HEK293 (cell line): ENCODE data around the gene ABCF2.

Experiments used
- CTCF ChIA-PET: fragments of 350-600 bp; formaldehyde crosslinking; extraction: SDS; loops from one replicate; lab custom pipeline; 2021; ENCODE audit warnings: antibody characterized with exemption; lab: Yijun Ruan, JAX
- POLR2A ChIA-PET: fragments of 300-600 bp; formaldehyde crosslinking; extraction: SDS; loops from one replicate; lab custom pipeline; 2020; ENCODE audit warnings: antibody characterized with exemption, inconsistent platforms; lab: Yijun Ruan, JAX
- H3K27ac ChIP-seq: fragments of 200-500 bp; sonication (Bioruptor generic); 2 replicates; pipeline ENCODE4 v1.5.1; 2014; ENCODE audit warnings: low read depth, low read length, control low read depth, inconsistent platforms; ENCODE audit errors: extremely low read depth
- H3K36me3 ChIP-seq, 2 experiments: fragments of 200-500 bp in 1 of 2; sonication (Bioruptor generic) in 1 of 2; 1 replicate in 1 of 2; 2 replicates in 1 of 2; pipeline ENCODE4 v1.5.1; 2014 to 2017; ENCODE audit warnings: inconsistent platforms in 2 of 2, low read length in 2 of 2; ENCODE audit not compliant: control insufficient read depth in 2 of 2, insufficient read depth in 1 of 2
- H3K4me1 ChIP-seq: fragments of 200-500 bp; sonication (Bioruptor generic); 2 replicates; pipeline ENCODE4 v1.5.1; 2014; ENCODE audit warnings: mild to moderate bottlenecking, low read length, inconsistent platforms; ENCODE audit not compliant: control insufficient read depth, insufficient read depth
- H3K4me3 ChIP-seq: 2 replicates; pipeline ENCODE4 v1.5.1; 2011; ENCODE audit warnings: low read depth, mild to moderate bottlenecking, control low read depth, low read length, moderate library complexity
- H3K9me3 ChIP-seq: fragments of 200-500 bp; sonication (Bioruptor generic); 2 replicates; pipeline ENCODE4 v1.5.1; 2014; ENCODE audit warnings: low read depth, low read length, inconsistent platforms; ENCODE audit not compliant: control insufficient read depth, insufficient read depth
- ZBTB17 ChIP-seq: fragments of 450-650 bp; formaldehyde crosslinking; IDR thresholded peaks from 2 replicates; pipeline ENCODE4 v1.5.1; 2016; ENCODE audit warnings: missing biosample characterization, missing genetic modification characterization
- ZFP41 ChIP-seq: fragments of 450-650 bp; formaldehyde crosslinking; IDR thresholded peaks from 2 replicates; pipeline ENCODE4 v1.5.1; 2016; ENCODE audit warnings: missing biosample characterization, missing genetic modification characterization, borderline replicate concordance
- ZIC2 ChIP-seq: fragments of 450-650 bp; formaldehyde crosslinking; IDR thresholded peaks from 2 replicates; pipeline ENCODE4 v1.5.1; 2016; ENCODE audit warnings: missing biosample characterization, missing genetic modification characterization
- ZNF155 ChIP-seq: fragments of 450-650 bp; formaldehyde crosslinking; IDR thresholded peaks from 2 replicates; pipeline ENCODE4 v1.5.1; 2016; ENCODE audit warnings: missing biosample characterization, missing genetic modification characterization
- ZNF2 ChIP-seq: fragments of 450-650 bp; formaldehyde crosslinking; IDR thresholded peaks from 2 replicates; pipeline ENCODE4 v1.5.1; 2016; ENCODE audit warnings: missing biosample characterization, missing genetic modification characterization
- ZNF23 ChIP-seq: fragments of 450-650 bp; formaldehyde crosslinking; IDR thresholded peaks from 2 replicates; pipeline ENCODE4 v1.5.1; 2016; ENCODE audit warnings: missing biosample characterization, missing genetic modification characterization, borderline replicate concordance
- ZNF416 ChIP-seq: fragments of 450-650 bp; formaldehyde crosslinking; IDR thresholded peaks from 2 replicates; pipeline ENCODE4 v1.5.1; 2016; ENCODE audit warnings: missing biosample characterization, missing genetic modification characterization
- ZNF433 ChIP-seq: fragments of 450-650 bp; formaldehyde crosslinking; IDR thresholded peaks from 2 replicates; pipeline ENCODE4 v1.5.1; 2016; ENCODE audit warnings: missing biosample characterization, missing genetic modification characterization, low read depth
- ZNF544 ChIP-seq: fragments of 450-650 bp; formaldehyde crosslinking; IDR thresholded peaks from 2 replicates; pipeline ENCODE4 v1.5.0; 2017; ENCODE audit warnings: missing biosample characterization, missing genetic modification characterization
- ZNF670 ChIP-seq: fragments of 450-650 bp; formaldehyde crosslinking; IDR thresholded peaks from 2 replicates; pipeline ENCODE4 v1.5.1; 2016; ENCODE audit warnings: missing biosample characterization, missing genetic modification characterization, low read depth
- ZXDB ChIP-seq: fragments of 450-650 bp; formaldehyde crosslinking; IDR thresholded peaks from 2 replicates; pipeline ENCODE4 v1.5.1; 2016; ENCODE audit warnings: missing biosample characterization, missing genetic modification characterization
- TF ChIP-seq, protein P1 (sequence below): fragments of 450-650 bp; formaldehyde crosslinking; optimal IDR thresholded peaks from 2 replicates; pipeline ENCODE3; 2016; ENCODE audit warnings: missing biosample characterization, mild to moderate bottlenecking, missing genetic modification characterization
- TF ChIP-seq, protein P2 (sequence below): fragments of 450-650 bp; formaldehyde crosslinking; IDR thresholded peaks from 2 replicates; pipeline ENCODE4 v1.5.1; 2017; ENCODE audit warnings: missing biosample characterization, missing genetic modification characterization
- TF ChIP-seq, protein P3 (sequence below): fragments of 450-650 bp; formaldehyde crosslinking; IDR thresholded peaks from 2 replicates; pipeline ENCODE4 v1.5.1; 2017; ENCODE audit warnings: missing biosample characterization, mild to moderate bottlenecking, missing genetic modification characterization, moderate library complexity
- TF ChIP-seq, protein P4 (sequence below): fragments of 450-650 bp; formaldehyde crosslinking; IDR thresholded peaks from 2 replicates; pipeline ENCODE4 v1.5.1; 2016; ENCODE audit warnings: missing biosample characterization, missing genetic modification characterization
- TF ChIP-seq, protein P5 (sequence below): fragments of 450-650 bp; formaldehyde crosslinking; IDR thresholded peaks from 2 replicates; pipeline ENCODE4 v1.5.1; 2016; ENCODE audit warnings: missing biosample characterization, missing genetic modification characterization
- TF ChIP-seq, protein P6 (sequence below): fragments of 450-650 bp; formaldehyde crosslinking; IDR thresholded peaks from 2 replicates; pipeline ENCODE4 v1.5.1; 2016; ENCODE audit warnings: missing biosample characterization, missing genetic modification characterization

The ABCF2 gene

DNA sequence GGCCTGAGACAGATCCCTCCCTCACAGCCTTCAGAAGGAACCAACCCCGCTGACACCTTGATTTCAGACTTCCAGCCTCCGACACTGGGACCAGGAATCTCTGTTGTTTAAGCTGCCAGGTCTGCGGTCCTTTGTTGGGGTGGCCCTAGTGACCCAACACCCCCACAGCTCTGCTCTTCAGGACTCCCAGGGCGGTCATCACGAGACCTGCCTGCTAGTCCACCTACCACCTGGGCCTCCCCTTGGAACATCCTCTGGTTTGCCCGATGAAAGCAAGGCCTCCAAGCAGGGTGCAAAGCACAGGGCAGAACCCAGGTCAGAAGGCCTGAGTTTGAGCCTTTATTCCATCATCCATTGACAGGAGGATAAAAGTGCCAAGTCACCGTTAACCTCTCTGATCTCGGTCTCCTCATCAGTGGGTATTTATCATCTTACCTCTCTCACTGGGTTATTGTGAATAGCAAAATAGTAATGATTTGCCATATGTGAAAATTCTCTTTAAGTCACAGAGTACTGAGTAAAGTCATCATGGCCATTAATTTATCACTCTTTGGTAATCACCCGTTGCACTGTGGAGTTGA, 38.4 kb upstream of the ABCF2 start (continued):
- TF ChIP-seq, protein P1, sequence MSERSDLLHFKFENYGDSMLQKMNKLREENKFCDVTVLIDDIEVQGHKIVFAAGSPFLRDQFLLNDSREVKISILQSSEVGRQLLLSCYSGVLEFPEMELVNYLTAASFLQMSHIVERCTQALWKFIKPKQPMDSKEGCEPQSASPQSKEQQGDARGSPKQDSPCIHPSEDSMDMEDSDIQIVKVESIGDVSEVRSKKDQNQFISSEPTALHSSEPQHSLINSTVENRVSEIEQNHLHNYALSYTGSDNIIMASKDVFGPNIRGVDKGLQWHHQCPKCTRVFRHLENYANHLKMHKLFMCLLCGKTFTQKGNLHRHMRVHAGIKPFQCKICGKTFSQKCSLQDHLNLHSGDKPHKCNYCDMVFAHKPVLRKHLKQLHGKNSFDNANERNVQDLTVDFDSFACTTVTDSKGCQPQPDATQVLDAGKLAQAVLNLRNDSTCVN (tag by site-specific recombination), result no peak
- TF ChIP-seq ZNF2 (tag by site-specific recombination) (no peak), ZNF155 (tag by site-specific recombination) (no peak), ZFP41 (tag by site-specific recombination) (no peak), ZNF670 (tag by site-specific recombination) (no peak)

DNA sequence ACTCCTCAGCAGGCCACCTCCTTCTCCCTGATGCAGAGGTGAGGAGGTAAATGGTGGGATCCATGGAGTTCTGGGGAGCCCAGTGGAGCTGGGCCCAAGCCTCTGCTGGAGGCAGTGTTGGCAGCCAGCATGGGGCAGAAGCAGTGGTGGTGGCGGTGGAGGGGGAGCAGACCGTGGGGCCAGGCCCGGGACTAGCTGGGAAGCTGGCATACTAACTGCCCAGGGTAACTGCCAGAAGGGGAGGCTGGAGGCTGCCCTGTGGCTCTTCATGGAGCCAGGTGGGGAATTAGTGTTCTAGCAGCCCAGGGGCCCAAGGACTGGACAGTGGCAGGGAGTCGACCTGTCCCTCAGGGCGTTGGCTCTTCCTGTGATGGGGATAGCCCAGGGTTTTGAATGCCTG, 37.6 kb upstream of the ABCF2 start:
- H3K36me3 ChIP-seq, result no peaks in the 10 kb centered on the region
- ChIA-PET POLR2A (no interaction called here), CTCF (interaction anchor here (1.0 kb wide), 1 partner anchor 14 kb away, joined by 3 read pairs; no protein-coding TSS in a partner anchor)
- no peaks in the 10 kb centered on the region for H3K4me1 ChIP-seq
- no peaks in the 10 kb centered on the region for H3K9me3 ChIP-seq
- TF ChIP-seq ZBTB17 (tag by site-specific recombination) (no peak), ZNF416 (tag by site-specific recombination) (no peak), ZIC2 (peak; percentile 26; the same call in 1 of the 2 replicates), ZXDB (tag by site-specific recombination) (no peak), ZNF23 (tag by site-specific recombination) (no peak)
- TF ChIP-seq, protein P1 (tag by site-specific recombination), result no peak
- TF ChIP-seq, protein P2, sequence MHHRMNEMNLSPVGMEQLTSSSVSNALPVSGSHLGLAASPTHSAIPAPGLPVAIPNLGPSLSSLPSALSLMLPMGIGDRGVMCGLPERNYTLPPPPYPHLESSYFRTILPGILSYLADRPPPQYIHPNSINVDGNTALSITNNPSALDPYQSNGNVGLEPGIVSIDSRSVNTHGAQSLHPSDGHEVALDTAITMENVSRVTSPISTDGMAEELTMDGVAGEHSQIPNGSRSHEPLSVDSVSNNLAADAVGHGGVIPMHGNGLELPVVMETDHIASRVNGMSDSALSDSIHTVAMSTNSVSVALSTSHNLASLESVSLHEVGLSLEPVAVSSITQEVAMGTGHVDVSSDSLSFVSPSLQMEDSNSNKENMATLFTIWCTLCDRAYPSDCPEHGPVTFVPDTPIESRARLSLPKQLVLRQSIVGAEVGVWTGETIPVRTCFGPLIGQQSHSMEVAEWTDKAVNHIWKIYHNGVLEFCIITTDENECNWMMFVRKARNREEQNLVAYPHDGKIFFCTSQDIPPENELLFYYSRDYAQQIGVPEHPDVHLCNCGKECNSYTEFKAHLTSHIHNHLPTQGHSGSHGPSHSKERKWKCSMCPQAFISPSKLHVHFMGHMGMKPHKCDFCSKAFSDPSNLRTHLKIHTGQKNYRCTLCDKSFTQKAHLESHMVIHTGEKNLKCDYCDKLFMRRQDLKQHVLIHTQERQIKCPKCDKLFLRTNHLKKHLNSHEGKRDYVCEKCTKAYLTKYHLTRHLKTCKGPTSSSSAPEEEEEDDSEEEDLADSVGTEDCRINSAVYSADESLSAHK (tag by site-specific recombination), result no peak
- H3K4me3 ChIP-seq, result no peak overlapping the region
- no peak overlapping the region for H3K27ac ChIP-seq

DNA sequence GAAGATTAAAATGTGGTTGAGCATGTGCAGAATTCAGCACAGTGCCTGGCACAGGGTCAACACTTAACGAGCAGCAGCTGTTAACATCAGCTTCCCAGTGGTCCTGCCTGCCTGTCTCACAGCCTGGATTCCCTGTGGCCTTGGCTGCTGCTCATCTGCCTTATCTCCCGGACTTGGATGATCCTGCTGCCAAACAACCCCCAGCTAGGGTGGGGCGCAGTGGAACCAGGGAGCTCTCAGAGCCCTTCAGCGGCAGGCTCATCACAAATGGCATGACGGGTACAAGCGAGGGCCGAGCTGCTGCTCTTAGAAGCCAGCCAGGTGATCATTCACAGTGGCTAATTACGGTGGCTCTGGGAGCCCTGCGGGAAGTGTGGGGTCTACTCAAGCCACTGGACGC, 34.5 kb upstream of the ABCF2 start:
- H3K36me3 ChIP-seq, result no peaks in the 10 kb centered on the region
- no peaks in the 10 kb centered on the region for H3K9me3 ChIP-seq
- H3K27ac ChIP-seq, result no peak overlapping the region
- H3K4me1 ChIP-seq, result no peaks in the 10 kb centered on the region
- ChIA-PET CTCF (interaction anchor here (0.8 kb wide), 1 partner anchor 17 kb away, joined by 3 read pairs; no protein-coding TSS in a partner anchor), POLR2A (no interaction called here)
- TF ChIP-seq, protein P3, sequence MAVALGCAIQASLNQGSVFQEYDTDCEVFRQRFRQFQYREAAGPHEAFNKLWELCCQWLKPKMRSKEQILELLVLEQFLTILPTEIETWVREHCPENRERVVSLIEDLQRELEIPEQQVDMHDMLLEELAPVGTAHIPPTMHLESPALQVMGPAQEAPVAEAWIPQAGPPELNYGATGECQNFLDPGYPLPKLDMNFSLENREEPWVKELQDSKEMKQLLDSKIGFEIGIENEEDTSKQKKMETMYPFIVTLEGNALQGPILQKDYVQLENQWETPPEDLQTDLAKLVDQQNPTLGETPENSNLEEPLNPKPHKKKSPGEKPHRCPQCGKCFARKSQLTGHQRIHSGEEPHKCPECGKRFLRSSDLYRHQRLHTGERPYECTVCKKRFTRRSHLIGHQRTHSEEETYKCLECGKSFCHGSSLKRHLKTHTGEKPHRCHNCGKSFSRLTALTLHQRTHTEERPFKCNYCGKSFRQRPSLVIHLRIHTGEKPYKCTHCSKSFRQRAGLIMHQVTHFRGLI, result no peak
- H3K4me3 ChIP-seq, result no peak overlapping the region

DNA sequence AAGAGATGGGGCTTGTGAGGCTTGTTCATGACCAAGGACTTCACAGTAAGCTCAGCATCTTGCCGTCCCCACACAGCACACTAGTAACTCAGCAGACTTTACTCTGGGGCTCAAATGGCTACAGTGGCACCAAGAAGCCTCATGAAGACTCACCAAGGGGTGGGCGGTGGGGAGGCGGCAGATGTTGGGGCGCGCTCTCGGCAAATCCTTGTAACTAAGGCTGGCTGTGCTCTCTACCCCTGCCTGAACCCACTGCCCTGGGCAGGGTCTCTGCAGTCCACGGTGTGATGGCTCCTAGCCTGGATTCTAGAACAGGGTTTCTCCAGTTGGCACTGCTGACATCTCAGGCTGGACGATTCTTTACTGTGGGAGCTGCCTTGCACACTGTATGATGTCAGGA, 33.9 kb upstream of the ABCF2 start:
- H3K36me3 ChIP-seq, result no peaks in the 10 kb centered on the region
- no peak overlapping the region for H3K27ac ChIP-seq
- ChIA-PET CTCF (no interaction called here), POLR2A (no interaction called here)
- H3K4me1 ChIP-seq, result no peaks in the 10 kb centered on the region
- H3K9me3 ChIP-seq, result no peaks in the 10 kb centered on the region
- H3K4me3 ChIP-seq, result no peak overlapping the region
- TF ChIP-seq, protein P4, sequence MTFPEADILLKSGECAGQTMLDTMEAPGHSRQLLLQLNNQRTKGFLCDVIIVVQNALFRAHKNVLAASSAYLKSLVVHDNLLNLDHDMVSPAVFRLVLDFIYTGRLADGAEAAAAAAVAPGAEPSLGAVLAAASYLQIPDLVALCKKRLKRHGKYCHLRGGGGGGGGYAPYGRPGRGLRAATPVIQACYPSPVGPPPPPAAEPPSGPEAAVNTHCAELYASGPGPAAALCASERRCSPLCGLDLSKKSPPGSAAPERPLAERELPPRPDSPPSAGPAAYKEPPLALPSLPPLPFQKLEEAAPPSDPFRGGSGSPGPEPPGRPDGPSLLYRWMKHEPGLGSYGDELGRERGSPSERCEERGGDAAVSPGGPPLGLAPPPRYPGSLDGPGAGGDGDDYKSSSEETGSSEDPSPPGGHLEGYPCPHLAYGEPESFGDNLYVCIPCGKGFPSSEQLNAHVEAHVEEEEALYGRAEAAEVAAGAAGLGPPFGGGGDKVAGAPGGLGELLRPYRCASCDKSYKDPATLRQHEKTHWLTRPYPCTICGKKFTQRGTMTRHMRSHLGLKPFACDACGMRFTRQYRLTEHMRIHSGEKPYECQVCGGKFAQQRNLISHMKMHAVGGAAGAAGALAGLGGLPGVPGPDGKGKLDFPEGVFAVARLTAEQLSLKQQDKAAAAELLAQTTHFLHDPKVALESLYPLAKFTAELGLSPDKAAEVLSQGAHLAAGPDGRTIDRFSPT (tag by site-specific recombination), result no peak
- no peak for TF ChIP-seq ZNF544
- no peak for TF ChIP-seq ZNF416 (tag by site-specific recombination)
- TF ChIP-seq ZNF433, result no peak
- TF ChIP-seq, protein P5, sequence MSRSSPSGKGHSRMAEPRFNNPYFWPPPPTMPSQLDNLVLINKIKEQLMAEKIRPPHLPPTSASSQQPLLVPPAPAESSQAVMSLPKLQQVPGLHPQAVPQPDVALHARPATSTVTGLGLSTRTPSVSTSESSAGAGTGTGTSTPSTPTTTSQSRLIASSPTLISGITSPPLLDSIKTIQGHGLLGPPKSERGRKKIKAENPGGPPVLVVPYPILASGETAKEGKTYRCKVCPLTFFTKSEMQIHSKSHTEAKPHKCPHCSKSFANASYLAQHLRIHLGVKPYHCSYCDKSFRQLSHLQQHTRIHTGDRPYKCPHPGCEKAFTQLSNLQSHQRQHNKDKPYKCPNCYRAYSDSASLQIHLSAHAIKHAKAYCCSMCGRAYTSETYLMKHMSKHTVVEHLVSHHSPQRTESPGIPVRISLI (tag by site-specific recombination), result no peak
- TF ChIP-seq, protein P6, sequence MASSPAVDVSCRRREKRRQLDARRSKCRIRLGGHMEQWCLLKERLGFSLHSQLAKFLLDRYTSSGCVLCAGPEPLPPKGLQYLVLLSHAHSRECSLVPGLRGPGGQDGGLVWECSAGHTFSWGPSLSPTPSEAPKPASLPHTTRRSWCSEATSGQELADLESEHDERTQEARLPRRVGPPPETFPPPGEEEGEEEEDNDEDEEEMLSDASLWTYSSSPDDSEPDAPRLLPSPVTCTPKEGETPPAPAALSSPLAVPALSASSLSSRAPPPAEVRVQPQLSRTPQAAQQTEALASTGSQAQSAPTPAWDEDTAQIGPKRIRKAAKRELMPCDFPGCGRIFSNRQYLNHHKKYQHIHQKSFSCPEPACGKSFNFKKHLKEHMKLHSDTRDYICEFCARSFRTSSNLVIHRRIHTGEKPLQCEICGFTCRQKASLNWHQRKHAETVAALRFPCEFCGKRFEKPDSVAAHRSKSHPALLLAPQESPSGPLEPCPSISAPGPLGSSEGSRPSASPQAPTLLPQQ (tag by site-specific recombination), result no peak
